Loucy (cell line): ENCODE measurements around the gene BBX.

ENCODE experiments used
- EZH2phosphoT487 ChIP-seq: fragments of 200-600 bp; IDR thresholded peaks from 2 replicates; pipeline ENCODE4 v1.6.1; 2018; ENCODE audit warnings: antibody characterized with exemption, mild to moderate bottlenecking, moderate library complexity, borderline replicate concordance
- TF ChIP-seq, protein P1 (sequence below): fragments of 200-600 bp; sonication (generic); conservative IDR thresholded peaks from 2 replicates; pipeline ENCODE4 v1.5.1; 2014; ENCODE audit warnings: mild to moderate bottlenecking, antibody characterized with exemption, low read length

DNA sequence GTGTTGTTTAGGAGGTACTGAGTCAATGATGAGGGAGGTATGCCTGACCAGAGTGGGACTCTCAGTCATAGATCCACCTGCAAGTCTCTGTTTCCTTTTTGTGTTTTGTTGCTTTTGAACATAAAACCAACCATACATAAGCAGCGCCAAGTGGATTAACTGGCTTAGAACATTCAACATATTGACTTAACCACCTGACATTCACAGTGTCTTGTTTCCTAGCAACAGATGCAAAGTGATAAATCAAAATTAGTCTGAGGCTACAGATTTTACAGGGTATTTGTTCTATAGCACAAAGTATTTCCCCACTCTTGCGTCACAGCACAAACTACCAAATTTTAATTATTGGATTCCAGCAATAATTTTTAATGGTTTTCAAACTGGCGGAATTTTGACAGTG lies 283.8 kb downstream of the BBX start:
- TF ChIP-seq, protein P1, sequence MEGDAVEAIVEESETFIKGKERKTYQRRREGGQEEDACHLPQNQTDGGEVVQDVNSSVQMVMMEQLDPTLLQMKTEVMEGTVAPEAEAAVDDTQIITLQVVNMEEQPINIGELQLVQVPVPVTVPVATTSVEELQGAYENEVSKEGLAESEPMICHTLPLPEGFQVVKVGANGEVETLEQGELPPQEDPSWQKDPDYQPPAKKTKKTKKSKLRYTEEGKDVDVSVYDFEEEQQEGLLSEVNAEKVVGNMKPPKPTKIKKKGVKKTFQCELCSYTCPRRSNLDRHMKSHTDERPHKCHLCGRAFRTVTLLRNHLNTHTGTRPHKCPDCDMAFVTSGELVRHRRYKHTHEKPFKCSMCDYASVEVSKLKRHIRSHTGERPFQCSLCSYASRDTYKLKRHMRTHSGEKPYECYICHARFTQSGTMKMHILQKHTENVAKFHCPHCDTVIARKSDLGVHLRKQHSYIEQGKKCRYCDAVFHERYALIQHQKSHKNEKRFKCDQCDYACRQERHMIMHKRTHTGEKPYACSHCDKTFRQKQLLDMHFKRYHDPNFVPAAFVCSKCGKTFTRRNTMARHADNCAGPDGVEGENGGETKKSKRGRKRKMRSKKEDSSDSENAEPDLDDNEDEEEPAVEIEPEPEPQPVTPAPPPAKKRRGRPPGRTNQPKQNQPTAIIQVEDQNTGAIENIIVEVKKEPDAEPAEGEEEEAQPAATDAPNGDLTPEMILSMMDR: no peak
- no peak for TF ChIP-seq EZH2phosphoT487
